ENCODE measurements around the gene KIAA1217.

- TF ChIP-seq, protein P1, sequence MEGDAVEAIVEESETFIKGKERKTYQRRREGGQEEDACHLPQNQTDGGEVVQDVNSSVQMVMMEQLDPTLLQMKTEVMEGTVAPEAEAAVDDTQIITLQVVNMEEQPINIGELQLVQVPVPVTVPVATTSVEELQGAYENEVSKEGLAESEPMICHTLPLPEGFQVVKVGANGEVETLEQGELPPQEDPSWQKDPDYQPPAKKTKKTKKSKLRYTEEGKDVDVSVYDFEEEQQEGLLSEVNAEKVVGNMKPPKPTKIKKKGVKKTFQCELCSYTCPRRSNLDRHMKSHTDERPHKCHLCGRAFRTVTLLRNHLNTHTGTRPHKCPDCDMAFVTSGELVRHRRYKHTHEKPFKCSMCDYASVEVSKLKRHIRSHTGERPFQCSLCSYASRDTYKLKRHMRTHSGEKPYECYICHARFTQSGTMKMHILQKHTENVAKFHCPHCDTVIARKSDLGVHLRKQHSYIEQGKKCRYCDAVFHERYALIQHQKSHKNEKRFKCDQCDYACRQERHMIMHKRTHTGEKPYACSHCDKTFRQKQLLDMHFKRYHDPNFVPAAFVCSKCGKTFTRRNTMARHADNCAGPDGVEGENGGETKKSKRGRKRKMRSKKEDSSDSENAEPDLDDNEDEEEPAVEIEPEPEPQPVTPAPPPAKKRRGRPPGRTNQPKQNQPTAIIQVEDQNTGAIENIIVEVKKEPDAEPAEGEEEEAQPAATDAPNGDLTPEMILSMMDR (conservative IDR thresholded peaks at IDR 0.05; ENCODE audit: low read depth, low read length): no peak
- no peak for TF ChIP-seq RAD21 (IDR thresholded peaks at IDR 0.05; ENCODE audit: low read length)
- TF ChIP-seq POLR2A (IDR thresholded peaks at IDR 0.05; ENCODE audit: low read depth, low read length): no peak
- no peak for TF ChIP-seq RFX5 (IDR thresholded peaks at IDR 0.05; ENCODE audit: low read depth, low read length)
- no peak for TF ChIP-seq BHLHE40 (IDR thresholded peaks at IDR 0.05; ENCODE audit: low read depth, low read length)
- no peak for TF ChIP-seq MAZ (IDR thresholded peaks at IDR 0.05; ENCODE audit: borderline replicate concordance, low read depth, low read length)
- TF ChIP-seq SMC3 (IDR thresholded peaks at IDR 0.05; ENCODE audit: low read depth, low read length): no peak
- no peak for TF ChIP-seq MAFK (IDR thresholded peaks at IDR 0.05; ENCODE audit: low read depth, low read length)
- TF ChIP-seq USF2 (IDR thresholded peaks at IDR 0.05; ENCODE audit: low read depth, low read length): no peak
- TF ChIP-seq MXI1 (IDR thresholded peaks at IDR 0.05; ENCODE audit: borderline replicate concordance, low read depth, low read length): no peak
- TF ChIP-seq CEBPB (IDR thresholded peaks at IDR 0.05; ENCODE audit: low read depth, low read length): no peak
These were observed 7.3 kb upstream of the KIAA1217 start for GRCh38 chr10:24201503-24202180.
